HepG2 (cell line): ENCODE results near the gene KDM3B. TPM values are rescaled to one million over a fixed set of nuclear protein-coding genes. Genes with fewer than 3 reads are reported as not detected.

Experiments
- ATAC-seq: fragments of 200-7000 bp; cut with Tn5 transposase; 3 replicates; pipeline ENCODE4 v1.9.1; 2020; ENCODE audit warnings: mild to moderate bottlenecking, moderate library complexity
- BruUV-seq: library from RNA; stranded (reverse); fragments of 400-500 nt; replicated peaks from 2 replicates; lab custom pipeline; 2021; lab: Mats Ljungman, UMichigan
- CTCF ChIA-PET: fragments of 300-600 bp; formaldehyde crosslinking; extraction: SDS; loops from one replicate; lab custom pipeline; 2021; ENCODE audit warnings: low total read pairs, inconsistent platforms, low intra/inter-chr PET ratio; lab: Yijun Ruan, JAX
- POLR2A ChIA-PET: fragments of 350-600 bp; sonication (Branson Sonifier 250); formaldehyde crosslinking; loops from one replicate; lab custom pipeline; 2020; ENCODE audit warnings: antibody characterized with exemption, inconsistent platforms; lab: Yijun Ruan, JAX
- DNase-seq: peaks from one replicate; pipeline ENCODE4 v3.0.0-alpha.2; 2015; ENCODE audit warnings: low spot score
- FAIRE-seq: peaks from 3 replicates; lab custom pipeline; 2011; peaks lifted over from hg19 to GRCh38; lab: Jason Lieb, UNC
- H2AFZ ChIP-seq: one replicate; pipeline ENCODE4 v1.6.1; 2011; ENCODE audit warnings: low read length, inconsistent platforms
- H3K27ac ChIP-seq: fragments of 300-600 bp; 3 replicates; pipeline ENCODE4 v1.8.0; 2011; ENCODE audit warnings: mixed run types, mild to moderate bottlenecking, mixed read lengths, low read length, inconsistent platforms; ENCODE audit not compliant: insufficient read depth; ENCODE audit errors: extremely low read length
- H3K27me3 ChIP-seq, 2 experiments: fragments of 200-600 bp in 1 of 2; 2 replicates in 1 of 2; 3 replicates in 1 of 2; pipeline versions ENCODE4 v1.6.0 to v1.8.0; 2011; ENCODE audit warnings: low read length in 2 of 2, mild to moderate bottlenecking in 2 of 2, moderate library complexity in 2 of 2, inconsistent platforms in 1 of 2; ENCODE audit not compliant: insufficient read depth in 2 of 2, control insufficient read depth in 1 of 2
- H3K36me3 ChIP-seq, 2 experiments: fragments of 200-600 bp in 1 of 2; replicated peaks in 1 of 2; 2 replicates in 1 of 2; 3 replicates in 1 of 2; pipeline versions ENCODE4 v1.5.1 to v1.8.0; 2011; ENCODE audit warnings: low read length in 2 of 2, inconsistent platforms in 1 of 2; ENCODE audit not compliant: insufficient read depth in 2 of 2, control insufficient read depth in 1 of 2
- H3K4me1 ChIP-seq: 2 replicates; pipeline ENCODE4 v1.5.1; 2012; ENCODE audit warnings: low read length, inconsistent platforms; ENCODE audit not compliant: insufficient read depth
- H3K4me2 ChIP-seq: 2 replicates; pipeline ENCODE4 v1.6.0; 2011; ENCODE audit warnings: low read depth, low read length, inconsistent platforms
- H3K4me3 ChIP-seq, 3 experiments: fragments of 200-600 bp in 1 of 3; sonication (generic), shearing (Covaris generic) in 1 of 3; replicated peaks in 1 of 3; 2 replicates each; pipeline ENCODE4 v1.5.1; 2011 to 2016; ENCODE audit warnings: low read length in 3 of 3, inconsistent platforms in 2 of 3, low read depth in 2 of 3, mild to moderate bottlenecking in 2 of 3, control low read depth in 1 of 3, mixed read lengths in 1 of 3; ENCODE audit not compliant: insufficient read depth in 1 of 3
- H3K79me2 ChIP-seq: one replicate; pipeline ENCODE4 v1.6.1; 2011; ENCODE audit warnings: low read length, inconsistent platforms; ENCODE audit not compliant: insufficient read depth
- H3K9ac ChIP-seq: 2 replicates; pipeline ENCODE4 v1.6.0; 2011; ENCODE audit warnings: mild to moderate bottlenecking, low read depth, low read length, inconsistent platforms; ENCODE audit not compliant: insufficient read depth
- H3K9me3 ChIP-seq: 2 replicates; pipeline ENCODE4 v1.5.1; 2012; ENCODE audit warnings: mild to moderate bottlenecking, low read length
- H4K20me1 ChIP-seq: 2 replicates; pipeline ENCODE4 v1.6.0; 2011; ENCODE audit warnings: inconsistent platforms, mild to moderate bottlenecking, low read length, moderate library complexity; ENCODE audit not compliant: insufficient read depth
- DNMT1 ChIP-seq: sonication (generic); formaldehyde crosslinking; IDR thresholded peaks from 2 replicates; pipeline ENCODE4 v1.5.1; 2020; ENCODE audit warnings: mild to moderate bottlenecking, missing genetic modification reagents
- ISX ChIP-seq: sonication (generic); formaldehyde crosslinking; conservative IDR thresholded peaks from 2 replicates; pipeline ENCODE4 v1.5.0; 2020; ENCODE audit warnings: missing genetic modification reagents
- MEIS2 ChIP-seq: sonication (generic); formaldehyde crosslinking; IDR thresholded peaks from 2 replicates; pipeline ENCODE4 v1.9.0; 2021; ENCODE audit warnings: mild to moderate bottlenecking, missing genetic modification reagents
- POLR2A ChIP-seq, 2 experiments: IDR thresholded peaks; 2 replicates each; pipeline ENCODE4 v1.6.1; 2011; ENCODE audit warnings: low read depth in 2 of 2, low read length in 2 of 2, mild to moderate bottlenecking in 1 of 2, moderate library complexity in 1 of 2; ENCODE audit not compliant: insufficient read depth in 1 of 2
- POLR2AphosphoS2 ChIP-seq: IDR thresholded peaks from 2 replicates; pipeline ENCODE4 v1.6.1; 2011; ENCODE audit warnings: low read depth, low read length, improper control_type of control experiment
- RARA ChIP-seq: IDR thresholded peaks from 2 replicates; pipeline ENCODE4 v1.6.1; 2016; ENCODE audit warnings: missing genetic modification reagents, missing compliant biosample characterization
- SIN3A ChIP-seq: IDR thresholded peaks from 2 replicates; pipeline ENCODE4 v1.6.1; 2011; ENCODE audit warnings: low read depth, mild to moderate bottlenecking, control low read depth, low read length, borderline replicate concordance
- ZNF782 ChIP-seq: sonication (generic); formaldehyde crosslinking; IDR thresholded peaks from 2 replicates; pipeline ENCODE4 v1.4.0; 2020; ENCODE audit warnings: missing genetic modification reagents, mild to moderate bottlenecking, borderline replicate concordance
- WGBS: methylation state at CpG from one replicate; pipeline ENCODE4 v1.1.6; 2017; ENCODE audit warnings: low lambda C conversion rate; 5-methylcytosine and 5-hydroxymethylcytosine counted together
- in situ Hi-C: cut with HindIII; loops from 2 replicates; pipeline ENCODE4 v1.10.0; 2017; ENCODE audit warnings: low pct_unique_long_range_greater_than_20kb; ENCODE audit not compliant: extremely low pct_ligation_motif_present
- intact Hi-C: fragments of 100-400 bp; cut with micrococcal nuclease; formaldehyde crosslinking; loops from one replicate; pipeline ENCODE4 v1.10.0; 2022; ENCODE audit not compliant: unreplicated experiment
- polyA plus RNA-seq, 8 experiments: library from polyadenylated mRNA; depleted of rRNA in 3 of 8; stranded (reverse) in 7 of 8; unstranded in 1 of 8; fragments of >200 nt; fragmentation: Illumina TruSeq in 4 of 8; extraction: Trizol in 4 of 8; gene quantifications; 2 replicates each; pipeline versions ENCODE4 v1.2.1 to v1.2.3, GENCODE V29; 2011 to 2016; ENCODE audit warnings: low read depth in 4 of 8, missing spikeins in 1 of 8, mixed read lengths in 1 of 8; ENCODE audit not compliant: insufficient read depth in 1 of 8
- total RNA-seq, 5 experiments: library from RNA; depleted of rRNA; stranded (reverse); fragments of >200 nt; fragmentation: Illumina TruSeq; extraction: Trizol; gene quantifications; 2 replicates each; pipeline ENCODE4 v1.2.3, GENCODE V29; 2016; ENCODE audit warnings: low read depth in 1 of 5
- TF ChIP-seq, protein P1 (sequence below): IDR thresholded peaks from 2 replicates; pipeline ENCODE4 v1.6.1; 2012; ENCODE audit warnings: low read length, improper control_type of control experiment
- TF ChIP-seq, protein P2 (sequence below), 2 experiments: sonication (generic) in 1 of 2; formaldehyde crosslinking in 1 of 2; IDR thresholded peaks; 2 replicates each; pipeline versions ENCODE4 v1.5.1 to v1.6.1; 2011 to 2020; ENCODE audit warnings: borderline replicate concordance in 1 of 2, low read depth in 1 of 2, low read length in 1 of 2, mild to moderate bottlenecking in 1 of 2, missing genetic modification reagents in 1 of 2, moderate library complexity in 1 of 2

KDM3B gene
- total and polyA plus RNA-seq, 2 of the 13 experiments (the other 11 are each of a cell fraction or from before 2014, with no cell fraction given): 19.7 to 34.3 TPM

DNA sequence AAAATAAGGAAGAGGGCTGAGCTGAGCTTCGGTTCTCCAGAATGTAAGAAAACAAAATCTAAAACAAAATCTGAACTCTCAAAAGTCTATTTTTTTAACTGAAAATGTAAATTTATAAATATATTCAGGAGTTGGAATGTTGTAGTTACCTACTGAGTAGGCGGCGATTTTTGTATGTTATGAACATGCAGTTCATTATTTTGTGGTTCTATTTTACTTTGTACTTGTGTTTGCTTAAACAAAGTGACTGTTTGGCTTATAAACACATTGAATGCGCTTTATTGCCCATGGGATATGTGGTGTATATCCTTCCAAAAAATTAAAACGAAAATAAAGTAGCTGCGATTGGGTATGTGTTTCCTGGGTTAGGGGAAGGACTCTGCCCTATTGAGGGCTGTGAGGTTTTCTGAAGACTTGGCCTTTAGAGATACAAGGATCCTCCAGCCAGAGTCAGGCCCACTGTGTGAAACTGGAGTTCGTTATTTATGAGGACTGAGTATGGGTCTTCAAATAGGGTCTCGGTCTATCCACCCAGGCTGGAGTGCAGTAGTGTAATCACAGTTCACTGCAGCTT, 116.6 kb downstream of the KDM3B start (continued):
- TF ChIP-seq ZNF782 (CRISPR knock-in tag) (no peak), MEIS2 (CRISPR knock-in tag) (no peak), SIN3A (no peak), DNMT1 (CRISPR knock-in tag) (no peak), POLR2AphosphoS2 (peak; percentile 98), ISX (CRISPR knock-in tag) (no peak)
- TF ChIP-seq, protein P1, sequence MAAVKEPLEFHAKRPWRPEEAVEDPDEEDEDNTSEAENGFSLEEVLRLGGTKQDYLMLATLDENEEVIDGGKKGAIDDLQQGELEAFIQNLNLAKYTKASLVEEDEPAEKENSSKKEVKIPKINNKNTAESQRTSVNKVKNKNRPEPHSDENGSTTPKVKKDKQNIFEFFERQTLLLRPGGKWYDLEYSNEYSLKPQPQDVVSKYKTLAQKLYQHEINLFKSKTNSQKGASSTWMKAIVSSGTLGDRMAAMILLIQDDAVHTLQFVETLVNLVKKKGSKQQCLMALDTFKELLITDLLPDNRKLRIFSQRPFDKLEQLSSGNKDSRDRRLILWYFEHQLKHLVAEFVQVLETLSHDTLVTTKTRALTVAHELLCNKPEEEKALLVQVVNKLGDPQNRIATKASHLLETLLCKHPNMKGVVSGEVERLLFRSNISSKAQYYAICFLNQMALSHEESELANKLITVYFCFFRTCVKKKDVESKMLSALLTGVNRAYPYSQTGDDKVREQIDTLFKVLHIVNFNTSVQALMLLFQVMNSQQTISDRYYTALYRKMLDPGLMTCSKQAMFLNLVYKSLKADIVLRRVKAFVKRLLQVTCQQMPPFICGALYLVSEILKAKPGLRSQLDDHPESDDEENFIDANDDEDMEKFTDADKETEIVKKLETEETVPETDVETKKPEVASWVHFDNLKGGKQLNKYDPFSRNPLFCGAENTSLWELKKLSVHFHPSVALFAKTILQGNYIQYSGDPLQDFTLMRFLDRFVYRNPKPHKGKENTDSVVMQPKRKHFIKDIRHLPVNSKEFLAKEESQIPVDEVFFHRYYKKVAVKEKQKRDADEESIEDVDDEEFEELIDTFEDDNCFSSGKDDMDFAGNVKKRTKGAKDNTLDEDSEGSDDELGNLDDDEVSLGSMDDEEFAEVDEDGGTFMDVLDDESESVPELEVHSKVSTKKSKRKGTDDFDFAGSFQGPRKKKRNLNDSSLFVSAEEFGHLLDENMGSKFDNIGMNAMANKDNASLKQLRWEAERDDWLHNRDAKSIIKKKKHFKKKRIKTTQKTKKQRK: peak; percentile 46; the same call in 1 of the 2 replicates
- TF ChIP-seq, all 625 proteins: peak for 4

DNA sequence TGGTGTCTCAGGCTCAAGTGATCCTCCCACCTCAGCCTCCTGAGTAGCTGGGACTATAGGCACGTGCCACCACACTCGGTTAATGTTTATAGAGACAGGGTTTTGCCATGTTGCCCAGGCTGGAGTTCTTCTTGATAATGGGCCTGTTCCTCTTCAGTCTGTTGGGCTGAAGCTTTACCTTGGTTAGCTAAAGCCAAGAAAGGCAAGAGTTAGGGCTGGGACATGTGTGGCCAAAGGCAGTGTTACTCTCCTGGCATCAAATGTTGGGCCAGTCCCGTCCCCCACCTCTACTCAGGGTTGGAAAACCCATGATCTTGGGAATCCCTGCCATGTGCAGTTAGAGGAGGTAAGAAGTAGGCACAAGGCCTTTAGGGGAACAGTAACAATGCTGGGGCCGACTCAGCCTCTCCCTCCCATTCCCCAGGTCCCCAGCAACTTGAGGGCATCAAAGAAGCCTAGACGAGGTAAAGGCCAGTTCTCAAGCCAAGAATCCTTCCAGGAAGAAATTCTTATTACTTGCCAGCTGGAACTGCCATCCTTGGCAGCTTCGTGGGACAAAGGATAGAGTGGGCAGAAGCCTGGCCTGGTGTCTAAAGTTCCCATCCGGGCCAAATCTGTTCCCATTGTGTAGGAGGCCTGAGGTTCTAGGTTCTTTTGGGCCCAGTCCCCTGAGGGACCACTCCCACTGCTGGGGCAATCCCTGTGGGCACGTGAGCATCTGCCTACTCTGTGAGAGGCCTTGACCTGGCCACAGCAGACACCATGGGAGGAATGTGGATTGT, 117.2 kb downstream of the KDM3B start:
- no peak for DNase-seq
- peaks cover 3% of the 10 kb centered on the region; the same call in 1 of the 2 replicates for H4K20me1 ChIP-seq
- intact Hi-C loops: loop anchor here (1.0 kb wide), 1 partner anchor 34 kb away; no protein-coding TSS in a partner anchor
- peak; percentile 3 for ATAC-seq
- no peak for FAIRE-seq
- CTCF ChIA-PET: no interaction called here
- in situ Hi-C loops: loop anchor here (5.0 kb wide), 1 partner anchor 33 kb away; no protein-coding TSS in a partner anchor
- H3K79me2 ChIP-seq: peaks cover 3% of the 10 kb centered on the region
- peaks cover 0 to 7% of the 10 kb centered on the region in 2 experiments; a peak in 2 of 5 replicates for H3K36me3 ChIP-seq
- no peak overlapping the region for H3K4me2 ChIP-seq
- H2AFZ ChIP-seq: no peak overlapping the region
- WGBS: 39% methylated on average over 7 of the region's 8 CpGs
- H3K4me1 ChIP-seq: peaks cover 51% of the 10 kb centered on the region
- POLR2A ChIA-PET: interaction anchor here (1.4 to 2.2 kb wide), 3 partner anchors 23 to 81 kb away, joined by 3 to 7 read pairs (median 4); no protein-coding TSS in a partner anchor
- H3K9me3 ChIP-seq: no peaks in the 10 kb centered on the region
- 0 out of 5 replicates have a peak, but pooled peaks cover 0 to 2% of the 10 kb centered on the region in 2 experiments for H3K27me3 ChIP-seq
- H3K9ac ChIP-seq: no peak overlapping the region
- no peak overlapping the region for H3K27ac ChIP-seq
- no TSS peak for BruUV-seq
- H3K4me3 ChIP-seq: no peak overlapping the region
- TF ChIP-seq, protein P2, sequence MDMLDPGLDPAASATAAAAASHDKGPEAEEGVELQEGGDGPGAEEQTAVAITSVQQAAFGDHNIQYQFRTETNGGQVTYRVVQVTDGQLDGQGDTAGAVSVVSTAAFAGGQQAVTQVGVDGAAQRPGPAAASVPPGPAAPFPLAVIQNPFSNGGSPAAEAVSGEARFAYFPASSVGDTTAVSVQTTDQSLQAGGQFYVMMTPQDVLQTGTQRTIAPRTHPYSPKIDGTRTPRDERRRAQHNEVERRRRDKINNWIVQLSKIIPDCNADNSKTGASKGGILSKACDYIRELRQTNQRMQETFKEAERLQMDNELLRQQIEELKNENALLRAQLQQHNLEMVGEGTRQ (IDR thresholded peaks at IDR 0.05; ENCODE audit: low read depth, low read length): peak; percentile 53; the same call in 1 of the 2 replicates
- TF ChIP-seq, protein P2 (CRISPR knock-in tag; IDR thresholded peaks at IDR 0.05; ENCODE audit: borderline replicate concordance): no peak
- TF ChIP-seq RARA (peak; percentile 60), POLR2A (IDR thresholded peaks at IDR 0.05; ENCODE audit: insufficient read depth in 1 of 2, low read depth in 2 of 2, low read length in 2 of 2) (peak in 1 of 2 experiments; percentile 85; a peak in 1 of 4 replicates)
- TF ChIP-seq, protein P1: 0 out of 2 replicates have a peak, but pooled peaks have one; percentile 5
